Loucy (cell line): Measurements from ENCODE around the gene TGM3.

Experiments used
- CTCF ChIP-seq: fragments of 200-600 bp; sonication (generic); conservative IDR thresholded peaks from 2 replicates; pipeline ENCODE4 v1.5.1; 2014; ENCODE audit warnings: mild to moderate bottlenecking, antibody characterized with exemption, low read length
- EZH2phosphoT487 ChIP-seq: fragments of 200-600 bp; IDR thresholded peaks from 2 replicates; pipeline ENCODE4 v1.6.1; 2018; ENCODE audit warnings: antibody characterized with exemption, mild to moderate bottlenecking, moderate library complexity, borderline replicate concordance

GRCh38 chr20:2373098-2373497 lies 77.3 kb downstream of the TGM3 start:
- TF ChIP-seq CTCF (no peak), EZH2phosphoT487 (no peak)
